ENCODE measurements around the gene TMBIM1.

The TMBIM1 gene

DNA sequence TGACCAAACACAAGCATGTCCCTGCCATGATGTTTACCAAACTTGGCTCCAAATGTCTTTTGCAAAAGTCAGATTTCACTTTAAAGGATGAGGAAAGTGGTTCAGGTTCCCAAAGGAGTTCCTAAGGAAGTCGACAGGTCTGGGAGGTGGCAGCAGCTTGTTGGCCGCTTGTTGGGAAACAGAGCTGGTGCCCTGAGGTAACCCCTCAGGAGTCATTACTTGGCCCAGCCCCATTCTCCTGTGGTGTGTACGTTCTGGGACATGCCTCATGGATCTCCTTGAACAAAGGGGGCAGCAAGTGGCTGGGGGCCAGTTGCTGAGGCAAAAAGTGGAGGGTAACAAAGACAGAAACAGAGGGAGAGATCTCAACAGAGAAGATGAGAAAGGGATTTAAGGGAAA, 10.9 kb downstream of the TMBIM1 start:
- no peak for TF ChIP-seq Cebpa-rat (IDR thresholded peaks at IDR 0.05)
- H3K36me3 ChIP-seq = peaks cover 20 to 96% (median 50%) of the 10 kb centered on the region in 11 experiments
- no peaks in the 10 kb centered on the region for H3K9me3 ChIP-seq (replicated peaks in 1 of 11)
- peaks cover 0 to 100% (median 4%) of the 10 kb centered on the region in 11 experiments; a peak in 10 of 22 replicates for H4K20me1 ChIP-seq
- peaks cover 42 to 73% (median 46%) of the 10 kb centered on the region in 10 experiments for H3K4me1 ChIP-seq
- no peak overlapping the region for H3K4me3 ChIP-seq
- peak overlapping the region in 7 of 11 experiments; percentile 1 to 75 (median 70); a peak in 2 of 22 replicates for H3K27ac ChIP-seq
- no peaks in the 10 kb centered on the region for H3K27me3 ChIP-seq
- H3K9ac ChIP-seq = peak overlapping the region in 4 of 11 experiments; percentile 9 to 76 (median 59); a peak in 6 of 22 replicates
- no peak overlapping the region for H3K4me2 ChIP-seq

GRCh38 chr2:218280260-218280870, 11.9 kb downstream of the TMBIM1 start:
- Histone ChIP-seq H4K20me1 (peaks cover 0 to 100% (median 4%) of the 10 kb centered on the region in 11 experiments; a peak in 10 of 22 replicates), H3K36me3 (peaks cover 31 to 100% (median 61%) of the 10 kb centered on the region in 11 experiments), H3K4me3 (no peak overlapping the region), H3K4me2 (no peak overlapping the region), H3K4me1 (peaks cover 31 to 73% (median 35%) of the 10 kb centered on the region in 10 experiments), H3K27ac (no peak overlapping the region), H3K9ac (no peak overlapping the region; a peak in 1 of 22 replicates), H3K9me3 (replicated peaks in 1 of 11) (no peaks in the 10 kb centered on the region), H3K27me3 (no peaks in the 10 kb centered on the region)
- no peak for TF ChIP-seq Cebpa-rat (IDR thresholded peaks at IDR 0.05)

- Histone ChIP-seq H3K27me3 (no peaks in the 10 kb centered on the region), H3K4me2 (no peak overlapping the region), H3K4me3 (no peak overlapping the region), H3K4me1 (peaks cover 17 to 72% (median 20%) of the 10 kb centered on the region in 10 experiments), H3K9ac (peak overlapping the region in 5 of 11 experiments; percentile 11 to 38 (median 26); a peak in 5 of 22 replicates), H3K36me3 (peaks cover 47 to 100% (median 77%) of the 10 kb centered on the region in 11 experiments), H3K27ac (0 out of 22 replicates have a peak overlapping the region, but pooled peaks of 1 of the 11 experiments have one; percentile 6), H4K20me1 (peaks cover 0 to 100% (median 4%) of the 10 kb centered on the region in 11 experiments; a peak in 10 of 22 replicates), H3K9me3 (replicated peaks in 1 of 11) (no peaks in the 10 kb centered on the region)
- TF ChIP-seq Cebpa-rat (IDR thresholded peaks at IDR 0.05) = no peak
Measured at GRCh38 chr2:218278531-218279360, 13.6 kb downstream of the TMBIM1 start.

GRCh38 chr2:218277921-218278320, 14.4 kb downstream of the TMBIM1 start:
- Histone ChIP-seq H3K4me2 (no peak overlapping the region), H3K9ac (peak overlapping the region in 2 of 11 experiments; percentile 11 to 26; a peak in 1 of 22 replicates), H3K4me1 (peaks cover 14 to 71% (median 20%) of the 10 kb centered on the region in 10 experiments), H4K20me1 (peaks cover 0 to 99% (median 4%) of the 10 kb centered on the region in 11 experiments; a peak in 10 of 22 replicates), H3K9me3 (replicated peaks in 1 of 11) (no peaks in the 10 kb centered on the region), H3K4me3 (no peak overlapping the region), H3K36me3 (peaks cover 48 to 100% (median 84%) of the 10 kb centered on the region in 11 experiments), H3K27me3 (no peaks in the 10 kb centered on the region), H3K27ac (0 out of 22 replicates have a peak overlapping the region, but pooled peaks of 1 of the 11 experiments have one; percentile 17)
- TF ChIP-seq Cebpa-rat (IDR thresholded peaks at IDR 0.05) = no peak

DNA sequence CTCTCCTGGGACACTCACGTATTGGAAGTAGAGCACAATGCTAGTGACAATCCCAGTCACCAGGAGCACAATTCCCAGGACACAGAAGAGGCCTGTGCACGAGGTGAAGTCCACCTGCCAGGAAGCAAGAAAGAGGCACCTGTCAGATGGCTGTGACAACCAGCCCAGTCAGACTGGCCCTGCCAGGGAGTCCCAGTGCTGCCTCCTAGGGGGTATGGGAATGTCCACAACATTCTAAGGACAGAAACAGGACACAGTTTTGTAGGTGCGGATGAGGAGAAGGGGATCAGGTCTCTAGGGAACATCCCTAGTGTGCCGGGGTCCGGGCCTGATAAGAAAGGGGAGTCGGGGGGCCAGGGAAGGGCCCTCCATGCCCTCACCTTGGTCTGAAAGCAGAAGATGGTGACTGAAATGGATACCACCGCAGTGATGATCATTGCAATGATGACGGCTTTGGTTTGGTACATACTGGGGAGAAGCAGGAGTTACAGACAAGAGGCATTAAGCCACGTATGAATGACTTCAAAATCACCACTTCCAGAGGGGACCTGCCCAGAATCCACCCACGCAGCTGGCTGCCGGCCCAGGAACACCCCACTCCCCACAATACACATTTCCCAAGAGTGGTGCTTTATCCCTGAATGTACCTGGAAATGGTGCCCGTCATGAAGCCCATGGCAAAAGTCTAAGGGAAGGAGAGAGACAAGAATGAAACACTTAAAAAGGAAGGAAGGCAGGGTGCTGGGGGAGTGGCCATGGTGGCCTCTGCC, 15.1 kb downstream of the TMBIM1 start:
- H3K4me1 ChIP-seq = peaks cover 13 to 71% (median 19%) of the 10 kb centered on the region in 10 experiments
- H4K20me1 ChIP-seq = peaks cover 0 to 97% (median 4%) of the 10 kb centered on the region in 11 experiments; a peak in 11 of 22 replicates
- no peak overlapping the region for H3K4me3 ChIP-seq
- peak overlapping the region in 1 of 11 experiments; percentile 17; a peak in 1 of 22 replicates for H3K27ac ChIP-seq
- H3K9me3 ChIP-seq (replicated peaks in 1 of 11) = no peaks in the 10 kb centered on the region
- peaks cover 48 to 93% (median 84%) of the 10 kb centered on the region in 11 experiments for H3K36me3 ChIP-seq
- no peaks in the 10 kb centered on the region for H3K27me3 ChIP-seq
- peak overlapping the region in 2 of 11 experiments; percentile 26 to 72; a peak in 1 of 22 replicates for H3K9ac ChIP-seq
- TF ChIP-seq Cebpa-rat (IDR thresholded peaks at IDR 0.05) = no peak
- H3K4me2 ChIP-seq = no peak overlapping the region

DNA sequence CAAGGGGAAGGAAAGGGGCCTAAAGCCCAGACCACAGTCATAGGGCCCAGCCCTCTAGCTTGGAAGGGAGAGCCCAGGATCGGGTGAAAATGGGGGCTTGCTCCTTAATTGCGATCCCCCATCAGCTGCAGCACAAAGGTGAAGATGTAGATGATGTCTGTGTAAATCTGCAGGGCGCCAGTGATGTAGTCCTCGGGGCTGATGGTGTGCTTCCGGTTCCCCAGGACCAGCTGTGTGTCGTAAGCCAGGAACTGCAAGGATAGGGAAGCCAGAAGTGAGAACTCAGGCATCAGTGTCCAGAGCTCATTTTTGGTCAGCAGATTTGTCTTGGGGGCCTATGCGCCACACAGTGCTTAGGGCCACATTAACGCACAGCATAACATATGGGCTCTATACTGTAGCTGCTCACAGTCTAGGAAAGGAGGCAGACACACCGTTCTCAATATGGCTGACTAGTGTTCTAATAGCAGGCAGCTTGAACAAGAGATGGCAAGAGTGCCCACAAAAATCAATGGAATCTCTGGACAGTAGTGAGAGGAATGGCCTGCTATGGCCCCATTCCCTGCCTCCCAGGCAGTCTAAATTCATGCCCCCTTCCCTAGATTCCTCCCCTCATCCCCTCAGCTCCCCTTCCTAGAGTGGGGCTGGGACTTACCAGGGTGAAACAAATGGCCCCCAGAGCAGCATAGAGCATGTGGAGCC, 16.8 kb downstream of the TMBIM1 start:
- Histone ChIP-seq H3K9ac (peak overlapping the region in 7 of 11 experiments; percentile 1 to 72 (median 13); a peak in 8 of 22 replicates), H3K4me2 (no peak overlapping the region), H3K27me3 (no peaks in the 10 kb centered on the region), H3K4me1 (peaks cover 25 to 78% (median 29%) of the 10 kb centered on the region in 10 experiments), H4K20me1 (peaks cover 0 to 85% (median 7%) of the 10 kb centered on the region in 11 experiments; a peak in 11 of 22 replicates), H3K4me3 (no peak overlapping the region), H3K36me3 (peaks cover 48 to 80% (median 71%) of the 10 kb centered on the region in 11 experiments), H3K9me3 (replicated peaks in 1 of 11) (no peaks in the 10 kb centered on the region), H3K27ac (peak overlapping the region in 3 of 11 experiments; percentile 0 to 26 (median 8); a peak in 4 of 22 replicates)
- no peak for TF ChIP-seq Cebpa-rat (IDR thresholded peaks at IDR 0.05)

DNA sequence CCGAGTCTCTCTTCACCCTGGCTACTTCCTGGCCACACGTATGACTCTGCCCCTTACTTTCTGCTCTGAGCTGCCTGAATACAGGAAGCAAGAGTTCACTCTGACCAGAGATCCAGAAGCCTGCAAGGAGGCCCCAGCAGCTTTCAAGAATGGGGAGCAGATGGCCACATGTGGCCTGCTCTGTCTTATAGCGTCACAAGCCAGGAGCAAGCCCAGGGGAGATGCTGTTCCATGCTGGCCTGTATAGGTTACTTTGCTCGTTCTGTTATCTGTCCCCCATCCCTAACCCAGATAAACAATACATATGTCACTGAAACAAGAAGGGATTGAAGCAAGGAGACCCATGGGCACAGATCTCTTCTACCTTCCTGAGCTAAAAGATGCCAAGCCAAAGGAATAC, 17.7 kb downstream of the TMBIM1 start:
- Histone ChIP-seq H3K27ac (peak overlapping the region in 4 of 11 experiments; percentile 4 to 22 (median 12); a peak in 4 of 22 replicates), H3K36me3 (peaks cover 48 to 70% (median 62%) of the 10 kb centered on the region in 11 experiments), H3K4me1 (peaks cover 25 to 74% (median 29%) of the 10 kb centered on the region in 10 experiments), H4K20me1 (peaks cover 0 to 77% (median 8%) of the 10 kb centered on the region in 11 experiments; a peak in 12 of 22 replicates), H3K9me3 (replicated peaks in 1 of 11) (no peaks in the 10 kb centered on the region), H3K4me2 (no peak overlapping the region), H3K4me3 (no peak overlapping the region), H3K9ac (peak overlapping the region in 8 of 11 experiments; percentile 1 to 72 (median 16); a peak in 6 of 22 replicates), H3K27me3 (no peaks in the 10 kb centered on the region)
- no peak for TF ChIP-seq Cebpa-rat (IDR thresholded peaks at IDR 0.05)

Data from BLaER1 treated with 17β-estradiol and CSF1 and Interleukin-3, amounts not matched to agents 10 nM and 100 nM (cell line).